Right atrium auricular region (tissue), 2 donors: ENCODE measurements around the gene PDLIM7. TPM values are rescaled to one million over a fixed set of nuclear protein-coding genes. Genes with fewer than 3 reads are reported as not detected.
A peak's percentile ranks its signal among the peaks of the same experiment; 100 is the strongest.

Experiments
- DNase-seq: peaks from one replicate; pipeline ENCODE4 v3.0.0-alpha.2; 2019; ENCODE audit warnings: low spot score
- H3K27ac ChIP-seq, 2 donors: fragments of 200-600 bp; sonication (generic); 1 replicate in 1 of 2; 2 replicates in 1 of 2; pipeline ENCODE4 v1.5.1; 2016 to 2019
- H3K27me3 ChIP-seq, 2 donors: fragments of 200-600 bp; sonication (generic); one replicate each; pipeline versions ENCODE4 v1.5.1 to v1.6.0; 2017 to 2019
- H3K36me3 ChIP-seq: fragments of 200-600 bp; sonication (generic); one replicate; pipeline ENCODE4 v1.5.1; 2016
- H3K4me1 ChIP-seq, 2 donors: fragments of 200-600 bp; sonication (generic); one replicate each; pipeline versions ENCODE4 v1.5.1 to v1.6.0; 2017 to 2019
- H3K4me3 ChIP-seq, 2 donors: fragments of 200-600 bp; sonication (generic); 1 replicate in 1 of 2; 2 replicates in 1 of 2; pipeline ENCODE4 v1.5.1; 2017 to 2019; ENCODE audit warnings: mild to moderate bottlenecking in 1 of 2, moderate library complexity in 1 of 2
- H3K9me3 ChIP-seq, 2 donors: fragments of 200-600 bp; sonication (generic); one replicate each; pipeline ENCODE4 v1.5.1; 2019
- total RNA-seq, 2 donors: library from RNA; depleted of rRNA; stranded (reverse); fragments of >200 nt; gene quantifications; one replicate each; pipeline ENCODE4 v1.1.0, GENCODE V29; 2016
- TF ChIP-seq, protein P1 (sequence below), 2 donors: fragments of 200-600 bp; sonication (generic); IDR thresholded peaks; one replicate each; pipeline ENCODE4 v1.5.1; 2019; ENCODE audit warnings: antibody characterized with exemption in 2 of 2

The PDLIM7 gene
- total RNA-seq, 2 donors from 2014 or later = 45.8 to 56.0 TPM

DNA sequence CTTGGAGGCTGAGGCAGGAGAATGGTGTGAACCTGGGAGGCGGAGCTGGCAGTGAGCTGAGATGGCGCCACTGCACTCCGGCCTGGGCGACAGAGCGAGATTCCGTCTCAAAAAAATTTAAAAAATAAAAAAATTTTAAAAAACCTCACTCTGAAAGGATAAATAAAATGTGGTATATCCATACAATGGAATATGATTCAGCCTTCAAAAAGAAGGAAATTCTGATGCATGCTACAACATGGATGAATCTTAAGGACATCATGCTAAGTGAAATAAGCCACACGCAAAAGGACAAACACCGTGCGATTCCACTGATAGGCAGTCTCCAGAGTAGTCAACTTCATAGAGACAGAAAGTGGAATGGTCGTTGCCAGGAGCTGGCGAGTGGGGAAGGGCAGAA lies 32.4 kb downstream of the PDLIM7 start:
- Histone ChIP-seq H3K27me3 (no peaks in the 10 kb centered on the region), H3K9me3 (no peaks in the 10 kb centered on the region), H3K27ac (no peak overlapping the region), H3K4me3 (no peak overlapping the region), H3K36me3 (peaks cover 28% of the 10 kb centered on the region), H3K4me1 (peaks cover 0 to 27% of the 10 kb centered on the region in 2 donors)
- DNase-seq = no peak
- TF ChIP-seq, protein P1, sequence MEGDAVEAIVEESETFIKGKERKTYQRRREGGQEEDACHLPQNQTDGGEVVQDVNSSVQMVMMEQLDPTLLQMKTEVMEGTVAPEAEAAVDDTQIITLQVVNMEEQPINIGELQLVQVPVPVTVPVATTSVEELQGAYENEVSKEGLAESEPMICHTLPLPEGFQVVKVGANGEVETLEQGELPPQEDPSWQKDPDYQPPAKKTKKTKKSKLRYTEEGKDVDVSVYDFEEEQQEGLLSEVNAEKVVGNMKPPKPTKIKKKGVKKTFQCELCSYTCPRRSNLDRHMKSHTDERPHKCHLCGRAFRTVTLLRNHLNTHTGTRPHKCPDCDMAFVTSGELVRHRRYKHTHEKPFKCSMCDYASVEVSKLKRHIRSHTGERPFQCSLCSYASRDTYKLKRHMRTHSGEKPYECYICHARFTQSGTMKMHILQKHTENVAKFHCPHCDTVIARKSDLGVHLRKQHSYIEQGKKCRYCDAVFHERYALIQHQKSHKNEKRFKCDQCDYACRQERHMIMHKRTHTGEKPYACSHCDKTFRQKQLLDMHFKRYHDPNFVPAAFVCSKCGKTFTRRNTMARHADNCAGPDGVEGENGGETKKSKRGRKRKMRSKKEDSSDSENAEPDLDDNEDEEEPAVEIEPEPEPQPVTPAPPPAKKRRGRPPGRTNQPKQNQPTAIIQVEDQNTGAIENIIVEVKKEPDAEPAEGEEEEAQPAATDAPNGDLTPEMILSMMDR (IDR thresholded peaks at IDR 0.05) = no peak

DNA sequence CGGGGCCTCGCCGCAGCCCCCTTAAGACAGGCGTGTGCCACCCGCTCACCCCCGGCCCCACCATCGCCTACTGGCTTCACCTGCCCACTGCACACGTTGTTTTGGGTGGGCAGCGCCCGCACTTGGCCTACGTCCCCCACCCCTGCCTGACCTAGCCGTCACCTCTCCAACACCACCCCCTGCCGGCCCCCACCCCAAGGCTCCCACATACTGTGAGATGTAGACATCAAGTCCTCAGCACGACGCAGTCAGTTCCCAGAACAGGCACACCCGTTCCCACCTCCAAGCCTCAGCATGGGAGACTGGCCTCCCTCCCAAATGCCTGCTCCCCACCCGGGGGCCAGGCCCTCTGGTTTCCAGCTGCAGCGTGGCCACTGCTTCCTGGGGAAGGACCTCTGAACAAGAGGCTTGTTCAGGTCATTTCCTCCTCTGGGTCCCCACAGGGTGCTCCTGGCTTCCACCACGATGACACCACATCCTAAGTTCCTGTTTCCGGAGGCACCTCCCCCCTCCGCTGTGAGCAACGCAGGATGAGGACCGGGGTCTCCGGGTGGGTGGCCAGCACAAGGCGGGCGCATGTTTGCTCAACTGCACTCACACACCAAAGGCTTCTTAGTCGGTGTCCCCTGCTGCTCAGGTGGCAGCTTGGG lies 35.3 kb downstream of the PDLIM7 start:
- H3K36me3 ChIP-seq = peaks cover 21% of the 10 kb centered on the region
- TF ChIP-seq, protein P1 (IDR thresholded peaks at IDR 0.05) = no peak
- no peaks in the 10 kb centered on the region for H3K9me3 ChIP-seq
- peak overlapping the region in 1 of 2 donors; percentile 10 for H3K4me3 ChIP-seq
- H3K27me3 ChIP-seq = no peaks in the 10 kb centered on the region
- H3K4me1 ChIP-seq = peaks cover 0 to 18% of the 10 kb centered on the region in 2 donors
- DNase-seq = no peak
- H3K27ac ChIP-seq = peak overlapping the region; percentile 36 to 41

DNA sequence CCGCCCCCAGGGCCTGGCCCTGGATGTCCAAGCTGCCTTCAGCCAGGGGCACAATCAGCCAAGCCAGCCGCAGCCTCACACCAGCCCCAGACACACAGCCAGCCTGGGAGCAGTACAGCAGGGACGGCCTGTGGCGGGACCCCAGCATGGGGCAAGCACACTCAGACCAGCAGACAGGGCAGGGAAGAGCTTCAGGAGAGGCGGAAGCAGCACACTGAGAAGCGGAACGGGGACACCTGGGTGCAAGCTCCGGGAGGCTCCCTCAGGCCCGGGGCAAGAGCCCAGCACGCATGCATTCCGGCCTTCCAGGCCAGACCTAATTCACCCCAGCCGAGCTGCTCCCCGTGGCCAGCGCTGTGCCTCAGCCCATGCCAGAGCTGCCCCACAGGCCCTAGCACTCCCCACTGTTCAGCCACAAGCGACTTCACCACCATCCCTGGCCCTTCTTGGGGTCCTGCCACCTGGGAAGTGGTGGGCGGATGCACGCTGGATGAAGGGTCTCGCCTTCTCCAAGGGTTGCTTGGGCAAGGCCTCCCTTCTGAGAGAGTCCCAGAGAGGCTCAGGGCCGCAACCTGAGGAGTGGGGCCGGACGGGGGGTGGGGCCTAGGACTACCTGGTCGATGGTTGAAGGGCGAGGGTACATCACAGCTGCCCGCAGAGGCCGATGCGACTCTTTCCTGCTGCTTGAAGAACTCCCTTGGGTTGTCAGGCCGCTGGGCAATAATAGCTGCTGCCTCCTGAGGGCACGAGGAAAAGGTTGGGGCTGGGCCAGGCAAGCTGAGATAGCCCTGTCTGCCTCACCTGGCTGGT lies 37.4 kb downstream of the PDLIM7 start:
- Histone ChIP-seq H3K4me1 (peaks cover 0 to 38% of the 10 kb centered on the region in 2 donors), H3K27me3 (no peaks in the 10 kb centered on the region), H3K9me3 (no peaks in the 10 kb centered on the region), H3K27ac (no peak overlapping the region), H3K4me3 (no peak overlapping the region), H3K36me3 (peaks cover 10% of the 10 kb centered on the region)
- no peak for DNase-seq
- TF ChIP-seq, protein P1 (IDR thresholded peaks at IDR 0.05) = no peak

DNA sequence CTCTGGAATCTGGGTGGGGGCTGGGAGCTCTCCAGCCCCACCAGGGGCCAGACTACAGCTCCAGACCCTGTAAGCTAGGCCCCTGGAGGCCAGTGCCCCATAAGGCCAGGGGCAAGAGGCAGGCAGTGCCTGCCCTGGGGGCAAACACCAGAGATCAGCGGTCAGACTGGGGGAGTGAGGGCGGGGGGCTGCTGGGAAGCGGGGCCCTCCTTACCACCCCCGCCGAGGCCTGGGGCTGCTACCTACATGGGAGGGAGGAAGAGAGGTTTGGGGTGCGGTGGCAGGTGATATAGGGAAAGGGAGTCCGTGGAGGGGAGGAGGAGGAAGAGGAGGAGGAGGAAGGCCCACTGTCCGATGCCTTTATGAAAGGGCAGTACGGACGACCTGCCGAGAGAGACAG lies 38.0 kb downstream of the PDLIM7 start:
- no peak for DNase-seq
- Histone ChIP-seq H3K4me3 (no peak overlapping the region), H3K27me3 (no peaks in the 10 kb centered on the region), H3K36me3 (peaks cover 10% of the 10 kb centered on the region), H3K27ac (no peak overlapping the region), H3K9me3 (no peaks in the 10 kb centered on the region), H3K4me1 (peaks cover 0 to 41% of the 10 kb centered on the region in 2 donors)
- TF ChIP-seq, protein P1 (IDR thresholded peaks at IDR 0.05) = no peak

DNA sequence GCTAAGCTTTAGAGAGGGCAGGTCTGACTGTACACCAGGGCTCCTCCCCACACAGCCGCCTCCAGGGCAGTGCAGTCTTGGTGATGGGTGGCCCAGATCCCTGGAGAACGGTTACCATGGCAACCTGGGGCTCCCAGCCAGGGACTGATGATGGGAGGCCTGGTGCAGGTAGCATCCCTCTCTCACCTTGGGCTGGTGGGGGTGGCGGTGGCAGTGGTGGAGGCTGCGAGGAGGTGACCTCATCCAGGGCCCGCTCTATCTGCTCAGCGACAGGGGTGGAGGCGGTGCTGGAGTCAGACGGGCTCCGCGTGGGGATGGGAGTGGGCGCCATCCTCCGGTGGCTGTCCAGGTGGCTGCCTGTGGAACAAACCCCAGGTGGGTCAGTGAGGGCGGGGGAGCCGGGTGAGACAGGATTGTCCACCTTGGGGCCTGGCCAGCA lies 38.5 kb downstream of the PDLIM7 start:
- Histone ChIP-seq H3K27me3 (no peaks in the 10 kb centered on the region), H3K27ac (no peak overlapping the region), H3K9me3 (no peaks in the 10 kb centered on the region), H3K4me3 (no peak overlapping the region), H3K36me3 (peaks cover 10% of the 10 kb centered on the region), H3K4me1 (peaks cover 0 to 45% of the 10 kb centered on the region in 2 donors)
- TF ChIP-seq, protein P1 (IDR thresholded peaks at IDR 0.05) = no peak
- DNase-seq = no peak
